Tibial nerve (tissue), 4 donors: ENCODE data around the gene BRD7. TPM values are rescaled to one million over a fixed set of nuclear protein-coding genes. Genes with fewer than 3 reads are reported as not detected.

Experiments
- DNase-seq, 2 donors: peaks; one replicate each; pipeline ENCODE4 v3.0.0-alpha.2; 2019; ENCODE audit warnings: low spot score in 2 of 2
- H3K27ac ChIP-seq, 4 donors: fragments of 200-600 bp; sonication (generic) in 3 of 4; one replicate each; pipeline ENCODE4 v1.5.1; 2017 to 2019; ENCODE audit warnings: mild to moderate bottlenecking in 1 of 4
- H3K27me3 ChIP-seq, 2 donors: fragments of 200-600 bp; sonication (generic) in 1 of 2; one replicate each; pipeline versions ENCODE4 v1.5.1 to v1.6.0; 2017 to 2019
- H3K36me3 ChIP-seq, 3 donors: fragments of 200-600 bp; sonication (generic); one replicate each; pipeline ENCODE4 v1.5.1; 2018 to 2019
- H3K4me1 ChIP-seq, 4 donors: fragments of 200-600 bp; sonication (generic) in 3 of 4; one replicate each; pipeline ENCODE4 v1.5.1; 2017 to 2019
- H3K4me3 ChIP-seq, 4 donors: fragments of 200-600 bp; sonication (generic) in 3 of 4; one replicate each; pipeline ENCODE4 v1.5.1; 2017 to 2019; ENCODE audit warnings: mild to moderate bottlenecking in 1 of 4, moderate library complexity in 1 of 4
- H3K9me3 ChIP-seq, 4 donors: fragments of 200-600 bp; sonication (generic) in 3 of 4; one replicate each; pipeline ENCODE4 v1.5.1; 2017 to 2019
- EP300 ChIP-seq, 2 donors: sonication (generic); formaldehyde crosslinking; IDR thresholded peaks; one replicate each; pipeline ENCODE4 v1.6.1; 2017; ENCODE audit warnings: antibody characterized with exemption in 2 of 2, mild to moderate bottlenecking in 1 of 2
- POLR2A ChIP-seq, 2 donors: fragments of 450-650 bp; IDR thresholded peaks; one replicate each; pipeline ENCODE4 v1.6.1; 2017; ENCODE audit warnings: antibody characterized with exemption in 2 of 2, mild to moderate bottlenecking in 2 of 2, moderate library complexity in 2 of 2
- WGBS, 2 donors: methylation state at CpG; one replicate each; pipeline ENCODE4 v1.1.5; 2018; 5-methylcytosine and 5-hydroxymethylcytosine counted together
- total RNA-seq, 4 donors: library from RNA; depleted of rRNA; stranded (reverse); fragments of >200 nt; gene quantifications; one replicate each; pipeline ENCODE4 v1.1.0, GENCODE V29; 2016
- TF ChIP-seq, protein P1 (sequence below), 5 experiments: fragments of 200-600 bp in 3 of 5; fragments of 450-650 bp in 2 of 5; sonication (generic) in 3 of 5; IDR thresholded peaks; one replicate each; pipeline ENCODE4 v1.5.1; 2016 to 2019; ENCODE audit warnings: antibody characterized with exemption in 5 of 5, mild to moderate bottlenecking in 3 of 5, moderate library complexity in 2 of 5

Gene BRD7
- total RNA-seq, 4 donors from 2014 or later: 35.4 to 55.7 (median 41.6) TPM

DNA sequence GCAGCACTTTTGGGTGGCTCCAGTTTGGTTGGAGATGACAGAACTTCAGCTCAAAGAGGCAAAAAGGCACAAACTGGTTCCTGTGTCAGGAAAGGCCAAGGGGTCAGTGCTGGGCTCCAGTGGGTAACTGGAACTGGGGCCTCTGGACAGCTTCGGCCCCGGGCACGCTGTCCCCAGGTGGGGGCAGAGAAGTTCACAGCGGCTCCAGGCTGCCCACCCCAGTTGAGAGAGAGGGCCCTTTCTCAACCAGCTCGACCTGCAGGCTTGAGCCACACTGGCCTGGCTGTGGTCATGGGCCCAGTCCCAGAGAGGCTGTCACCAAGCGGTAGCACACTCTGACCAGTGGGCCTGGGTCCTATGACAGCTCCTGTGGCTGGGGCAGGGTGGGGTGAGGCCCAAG, 77.9 kb downstream of the BRD7 start:
- Histone ChIP-seq H3K4me3 (no peak overlapping the region), H3K36me3 (peaks cover 0 to 37% (median 0%) of the 10 kb centered on the region in 3 donors), H3K27ac (no peak overlapping the region), H3K4me1 (no peaks in the 10 kb centered on the region), H3K9me3 (peaks cover 0 to 7% (median 0%) of the 10 kb centered on the region in 4 donors), H3K27me3 (no peaks in the 10 kb centered on the region)
- 82 to 93% methylated on average over 6 of the region's 6 CpGs for WGBS, 2 donors
- TF ChIP-seq POLR2A (IDR thresholded peaks at IDR 0.05) (no peak), EP300 (IDR thresholded peaks at IDR 0.05) (no peak)
- TF ChIP-seq, protein P1, sequence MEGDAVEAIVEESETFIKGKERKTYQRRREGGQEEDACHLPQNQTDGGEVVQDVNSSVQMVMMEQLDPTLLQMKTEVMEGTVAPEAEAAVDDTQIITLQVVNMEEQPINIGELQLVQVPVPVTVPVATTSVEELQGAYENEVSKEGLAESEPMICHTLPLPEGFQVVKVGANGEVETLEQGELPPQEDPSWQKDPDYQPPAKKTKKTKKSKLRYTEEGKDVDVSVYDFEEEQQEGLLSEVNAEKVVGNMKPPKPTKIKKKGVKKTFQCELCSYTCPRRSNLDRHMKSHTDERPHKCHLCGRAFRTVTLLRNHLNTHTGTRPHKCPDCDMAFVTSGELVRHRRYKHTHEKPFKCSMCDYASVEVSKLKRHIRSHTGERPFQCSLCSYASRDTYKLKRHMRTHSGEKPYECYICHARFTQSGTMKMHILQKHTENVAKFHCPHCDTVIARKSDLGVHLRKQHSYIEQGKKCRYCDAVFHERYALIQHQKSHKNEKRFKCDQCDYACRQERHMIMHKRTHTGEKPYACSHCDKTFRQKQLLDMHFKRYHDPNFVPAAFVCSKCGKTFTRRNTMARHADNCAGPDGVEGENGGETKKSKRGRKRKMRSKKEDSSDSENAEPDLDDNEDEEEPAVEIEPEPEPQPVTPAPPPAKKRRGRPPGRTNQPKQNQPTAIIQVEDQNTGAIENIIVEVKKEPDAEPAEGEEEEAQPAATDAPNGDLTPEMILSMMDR (IDR thresholded peaks at IDR 0.05): no peak
- no peak for DNase-seq

DNA sequence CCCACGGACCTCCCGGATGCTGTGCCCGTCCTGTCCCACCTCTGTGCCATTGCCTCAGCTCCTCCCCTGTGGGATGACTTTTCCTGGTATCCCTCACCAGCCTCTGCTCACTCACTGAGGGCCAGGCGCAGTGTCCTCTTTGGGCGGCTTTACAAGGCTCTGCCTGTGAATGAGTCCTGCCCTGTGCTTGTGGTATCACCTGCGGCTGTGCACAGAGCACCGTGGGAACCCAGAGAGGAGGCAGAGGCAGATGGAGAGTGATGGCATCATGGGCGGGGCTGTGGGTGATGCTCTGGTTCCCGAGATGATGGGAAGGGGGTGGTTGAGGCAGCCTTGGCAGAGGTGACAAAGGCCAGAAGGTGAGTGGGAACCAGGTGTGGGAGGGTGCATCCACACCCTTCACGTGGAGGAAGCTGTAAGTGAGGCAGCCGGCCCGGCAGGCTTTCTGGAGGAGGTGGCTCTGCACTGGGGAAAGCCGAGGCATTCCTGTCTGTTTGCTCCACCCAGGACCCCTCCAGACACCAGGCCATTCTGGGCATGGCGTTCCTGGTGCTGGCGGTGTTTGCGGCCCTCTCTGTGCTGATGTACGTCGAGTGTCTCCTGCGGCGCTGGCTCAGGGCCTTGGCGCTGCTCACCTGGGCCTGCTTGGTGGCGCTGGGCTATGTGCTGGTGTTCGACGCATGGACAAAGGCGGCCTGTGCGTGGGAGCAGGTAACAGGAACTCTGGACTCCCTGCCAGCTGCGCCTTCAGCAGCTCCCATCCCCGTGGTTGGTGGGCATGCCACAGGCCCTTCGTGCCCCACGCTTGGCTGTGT, 78.6 kb downstream of the BRD7 start:
- TF ChIP-seq, protein P1 (IDR thresholded peaks at IDR 0.05): no peak
- TF ChIP-seq POLR2A (IDR thresholded peaks at IDR 0.05) (no peak), EP300 (IDR thresholded peaks at IDR 0.05) (no peak)
- peaks cover 0 to 7% (median 0%) of the 10 kb centered on the region in 4 donors for H3K9me3 ChIP-seq
- no peak overlapping the region for H3K4me3 ChIP-seq
- no peak overlapping the region for H3K27ac ChIP-seq
- DNase-seq: no peak
- WGBS, 2 donors: 89 to 91% methylated on average over 29 to 30 of the region's 30 CpGs
- peaks cover 0 to 5% (median 0%) of the 10 kb centered on the region in 4 donors for H3K4me1 ChIP-seq
- H3K36me3 ChIP-seq: peaks cover 0 to 37% (median 0%) of the 10 kb centered on the region in 3 donors
- no peaks in the 10 kb centered on the region for H3K27me3 ChIP-seq

DNA sequence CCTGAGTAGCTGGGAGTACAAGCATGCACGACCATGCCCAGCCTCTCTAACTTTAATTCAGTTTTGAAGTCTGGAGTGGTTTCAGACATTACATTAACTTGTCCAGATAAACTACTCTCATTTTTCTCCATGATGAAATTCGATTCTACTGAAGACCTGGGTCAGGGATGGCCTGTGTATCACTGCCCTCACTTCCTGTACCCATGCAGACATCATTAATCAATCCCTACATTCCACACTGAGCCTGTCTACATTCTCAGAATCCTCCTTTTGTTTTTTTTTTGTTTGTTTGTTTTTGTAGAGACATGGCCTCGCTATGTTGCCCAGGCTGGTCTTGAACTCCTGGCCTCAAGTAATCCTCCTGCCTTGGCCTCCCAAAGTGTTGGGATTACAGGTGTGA, 79.9 kb downstream of the BRD7 start:
- Histone ChIP-seq H3K9me3 (peaks cover 0 to 7% (median 0%) of the 10 kb centered on the region in 4 donors), H3K27ac (no peak overlapping the region), H3K4me1 (peaks cover 0 to 17% (median 4%) of the 10 kb centered on the region in 4 donors), H3K27me3 (no peaks in the 10 kb centered on the region), H3K36me3 (peaks cover 0 to 27% (median 0%) of the 10 kb centered on the region in 3 donors), H3K4me3 (no peak overlapping the region)
- WGBS, 2 donors: 78 to 79% methylated on average over 3 of the region's 3 CpGs
- TF ChIP-seq, protein P1 (IDR thresholded peaks at IDR 0.05): no peak
- TF ChIP-seq EP300 (IDR thresholded peaks at IDR 0.05): no peak
- no peak for TF ChIP-seq POLR2A (IDR thresholded peaks at IDR 0.05)
- no peak for DNase-seq

DNA sequence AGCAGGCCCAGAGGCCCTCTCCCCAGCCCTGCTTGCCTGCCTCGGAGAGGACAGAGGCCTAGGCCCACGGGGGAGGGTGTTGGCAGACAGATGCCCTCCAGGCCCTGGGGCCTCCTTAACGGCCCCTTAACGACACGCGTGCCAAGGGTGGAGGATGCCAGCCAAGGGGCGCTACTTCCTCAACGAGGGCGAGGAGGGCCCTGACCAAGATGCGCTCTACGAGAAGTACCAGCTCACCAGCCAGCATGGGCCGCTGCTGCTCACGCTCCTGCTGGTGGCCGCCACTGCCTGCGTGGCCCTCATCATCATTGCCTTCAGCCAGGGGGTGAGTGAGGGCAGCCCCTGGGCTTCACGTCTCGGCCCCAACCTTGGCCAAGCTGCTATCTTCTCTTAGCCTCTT, 80.8 kb downstream of the BRD7 start:
- Histone ChIP-seq H3K27ac (no peak overlapping the region), H3K9me3 (peaks cover 0 to 7% (median 0%) of the 10 kb centered on the region in 4 donors), H3K4me3 (no peak overlapping the region), H3K36me3 (peaks cover 0 to 21% (median 0%) of the 10 kb centered on the region in 3 donors), H3K4me1 (peaks cover 0 to 25% (median 7%) of the 10 kb centered on the region in 4 donors), H3K27me3 (no peaks in the 10 kb centered on the region)
- no peak for DNase-seq
- TF ChIP-seq EP300 (IDR thresholded peaks at IDR 0.05): no peak
- TF ChIP-seq, protein P1 (IDR thresholded peaks at IDR 0.05): no peak
- no peak for TF ChIP-seq POLR2A (IDR thresholded peaks at IDR 0.05)
- WGBS, 2 donors: 90 to 94% methylated on average over 9 to 16 of the region's 17 CpGs

DNA sequence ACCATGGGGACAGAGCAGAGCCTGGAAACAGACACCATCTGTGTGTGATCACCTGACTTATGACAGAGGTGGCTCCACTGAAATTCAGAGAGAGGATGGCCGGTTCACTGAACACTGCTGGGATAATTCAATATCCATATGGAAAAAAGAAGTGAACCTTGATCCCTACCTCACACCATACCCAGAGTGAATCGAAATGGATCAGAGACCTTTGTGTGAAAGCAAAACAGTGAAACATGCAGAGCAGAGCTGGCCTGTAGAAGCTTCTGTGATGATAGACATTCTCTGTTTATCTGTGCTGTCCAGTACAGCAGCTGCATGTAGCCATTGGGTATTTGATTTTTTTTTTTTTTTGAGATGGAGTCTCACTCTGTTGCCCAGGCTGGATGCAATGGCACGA, 82.1 kb downstream of the BRD7 start:
- TF ChIP-seq POLR2A (IDR thresholded peaks at IDR 0.05): no peak
- TF ChIP-seq EP300 (IDR thresholded peaks at IDR 0.05): no peak
- TF ChIP-seq, protein P1 (IDR thresholded peaks at IDR 0.05): no peak

More for the DNA sequence above, 82.1 kb downstream of the BRD7 start:
- H3K36me3 ChIP-seq: peaks cover 0 to 17% (median 0%) of the 10 kb centered on the region in 3 donors
- 96 to 97% methylated on average over 3 of the region's 3 CpGs for WGBS, 2 donors
- H3K9me3 ChIP-seq: peaks cover 0 to 7% (median 0%) of the 10 kb centered on the region in 4 donors
- H3K4me1 ChIP-seq: peaks cover 0 to 38% (median 16%) of the 10 kb centered on the region in 4 donors
- H3K4me3 ChIP-seq: no peak overlapping the region
- no peak for DNase-seq
- H3K27ac ChIP-seq: no peak overlapping the region
- no peaks in the 10 kb centered on the region for H3K27me3 ChIP-seq
